Raji (cell line): Measurements from ENCODE around the gene HPDL.

Experiments used
- POLR2A ChIP-seq: IDR thresholded peaks from 2 replicates; pipeline ENCODE4 v1.6.1; 2011; ENCODE audit warnings: low read depth, low read length, control low read depth; ENCODE audit not compliant: insufficient read depth

Gene HPDL

GRCh38 chr1:45339789-45340558 is 13.3 kb downstream of the HPDL start, which contains the start of the genes MUTYH and TOE1:
Gene MUTYH (minus strand): TSS chr1:45340440. CDS start chr1:45334505, 5,935 bp downstream.
Gene TOE1 (plus strand): TSS chr1:45340170. CDS start chr1:45340253, 83 bp downstream.
- peak; percentile 93 for TF ChIP-seq POLR2A

GRCh38 chr1:45340816-45341466 is 14.2 kb downstream of the HPDL start:
- TF ChIP-seq POLR2A = no peak

GRCh38 chr1:45344499-45344898 is 17.8 kb downstream of the HPDL start:
- no peak for TF ChIP-seq POLR2A

GRCh38 chr1:45345014-45345413 is 18.3 kb downstream of the HPDL start:
- no peak for TF ChIP-seq POLR2A

- no peak for TF ChIP-seq POLR2A
These were observed 19.8 kb downstream of the HPDL start for GRCh38 chr1:45346473-45346872.

- TF ChIP-seq POLR2A = no peak
These were observed 21.3 kb downstream of the HPDL start for GRCh38 chr1:45348020-45348419.

- no peak for TF ChIP-seq POLR2A
These were observed 21.9 kb downstream of the HPDL start for GRCh38 chr1:45348609-45348965.

GRCh38 chr1:45348966-45349677 is 22.4 kb downstream of the HPDL start:
- no peak for TF ChIP-seq POLR2A

- no peak for TF ChIP-seq POLR2A
These were observed 24.8 kb downstream of the HPDL start for GRCh38 chr1:45351508-45351907.

- no peak for TF ChIP-seq POLR2A
These were observed 27.0 kb downstream of the HPDL start for GRCh38 chr1:45353685-45354084.

- TF ChIP-seq POLR2A = no peak
These were observed 28.1 kb downstream of the HPDL start for GRCh38 chr1:45354838-45355237.

GRCh38 chr1:45355683-45356082 is 29.0 kb downstream of the HPDL start:
- no peak for TF ChIP-seq POLR2A

- TF ChIP-seq POLR2A = no peak
These were observed 29.5 kb downstream of the HPDL start for GRCh38 chr1:45356186-45356585.

- TF ChIP-seq POLR2A = no peak
These were observed 33.3 kb downstream of the HPDL start for GRCh38 chr1:45359882-45360513.

- no peak for TF ChIP-seq POLR2A
These were observed 37.6 kb downstream of the HPDL start for GRCh38 chr1:45364294-45364693.
